WTC11 (cell line): ENCODE results near the gene TLE6.

ENCODE experiments used
- E2F1 ChIP-seq: sonication (generic); formaldehyde crosslinking; IDR thresholded peaks from 2 replicates; pipeline ENCODE4 v1.8.0; 2022; ENCODE audit warnings: mild to moderate bottlenecking, missing genetic modification reagents
- ELF4 ChIP-seq: sonication (generic); formaldehyde crosslinking; IDR thresholded peaks from 2 replicates; pipeline ENCODE4 v1.8.1; 2022; ENCODE audit warnings: low read depth, mild to moderate bottlenecking, moderate library complexity, missing genetic modification reagents
- ETV6 ChIP-seq: sonication (generic); formaldehyde crosslinking; IDR thresholded peaks from 2 replicates; pipeline ENCODE4 v1.8.1; 2022; ENCODE audit warnings: mild to moderate bottlenecking, missing genetic modification reagents
- JUN ChIP-seq: sonication (generic); formaldehyde crosslinking; IDR thresholded peaks from 2 replicates; pipeline ENCODE4 v1.8.0; 2023; ENCODE audit warnings: mild to moderate bottlenecking, missing genetic modification reagents
- NFATC4 ChIP-seq: fragments of 250-450 bp; sonication (Bioruptor Pico); IDR thresholded peaks from 2 replicates; pipeline ENCODE4 v1.9.0; 2021; ENCODE audit warnings: mild to moderate bottlenecking
- NR3C1 ChIP-seq: sonication (generic); formaldehyde crosslinking; conservative IDR thresholded peaks from 2 replicates; pipeline ENCODE4 v1.8.1; 2023; ENCODE audit warnings: low read depth, mild to moderate bottlenecking, missing genetic modification reagents
- SP1 ChIP-seq: sonication (generic); formaldehyde crosslinking; conservative IDR thresholded peaks from 2 replicates; pipeline ENCODE4 v1.8.1; 2022; ENCODE audit warnings: missing genetic modification reagents
- USF2 ChIP-seq: sonication (generic); formaldehyde crosslinking; IDR thresholded peaks from 2 replicates; pipeline ENCODE4 v1.8.1; 2023; ENCODE audit warnings: mild to moderate bottlenecking, missing genetic modification reagents, moderate library complexity
- TF ChIP-seq, protein P1 (sequence below): sonication (generic); formaldehyde crosslinking; IDR thresholded peaks from 2 replicates; pipeline ENCODE4 v1.8.1; 2023; ENCODE audit warnings: mild to moderate bottlenecking, missing genetic modification reagents
- TF ChIP-seq, protein P2 (sequence below): sonication (generic); formaldehyde crosslinking; IDR thresholded peaks from 2 replicates; pipeline ENCODE4 v1.8.1; 2022; ENCODE audit warnings: missing genetic modification reagents, borderline replicate concordance
- TF ChIP-seq, protein P3 (sequence below): fragments of 200-600 bp; IDR thresholded peaks from 2 replicates; pipeline ENCODE4 v1.8.0; 2022; ENCODE audit warnings: antibody characterized with exemption
- TF ChIP-seq, protein P4 (sequence below): fragments of 250-450 bp; sonication (Bioruptor Pico); IDR thresholded peaks from 2 replicates; pipeline ENCODE4 v1.9.0; 2021; ENCODE audit warnings: mild to moderate bottlenecking

GRCh38 chr19:2945575-2946184 lies 31.7 kb upstream of the TLE6 start:
- TF ChIP-seq, protein P1, sequence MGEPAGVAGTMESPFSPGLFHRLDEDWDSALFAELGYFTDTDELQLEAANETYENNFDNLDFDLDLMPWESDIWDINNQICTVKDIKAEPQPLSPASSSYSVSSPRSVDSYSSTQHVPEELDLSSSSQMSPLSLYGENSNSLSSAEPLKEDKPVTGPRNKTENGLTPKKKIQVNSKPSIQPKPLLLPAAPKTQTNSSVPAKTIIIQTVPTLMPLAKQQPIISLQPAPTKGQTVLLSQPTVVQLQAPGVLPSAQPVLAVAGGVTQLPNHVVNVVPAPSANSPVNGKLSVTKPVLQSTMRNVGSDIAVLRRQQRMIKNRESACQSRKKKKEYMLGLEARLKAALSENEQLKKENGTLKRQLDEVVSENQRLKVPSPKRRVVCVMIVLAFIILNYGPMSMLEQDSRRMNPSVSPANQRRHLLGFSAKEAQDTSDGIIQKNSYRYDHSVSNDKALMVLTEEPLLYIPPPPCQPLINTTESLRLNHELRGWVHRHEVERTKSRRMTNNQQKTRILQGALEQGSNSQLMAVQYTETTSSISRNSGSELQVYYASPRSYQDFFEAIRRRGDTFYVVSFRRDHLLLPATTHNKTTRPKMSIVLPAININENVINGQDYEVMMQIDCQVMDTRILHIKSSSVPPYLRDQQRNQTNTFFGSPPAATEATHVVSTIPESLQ (CRISPR knock-in tag), result no peak
- TF ChIP-seq, protein P2, sequence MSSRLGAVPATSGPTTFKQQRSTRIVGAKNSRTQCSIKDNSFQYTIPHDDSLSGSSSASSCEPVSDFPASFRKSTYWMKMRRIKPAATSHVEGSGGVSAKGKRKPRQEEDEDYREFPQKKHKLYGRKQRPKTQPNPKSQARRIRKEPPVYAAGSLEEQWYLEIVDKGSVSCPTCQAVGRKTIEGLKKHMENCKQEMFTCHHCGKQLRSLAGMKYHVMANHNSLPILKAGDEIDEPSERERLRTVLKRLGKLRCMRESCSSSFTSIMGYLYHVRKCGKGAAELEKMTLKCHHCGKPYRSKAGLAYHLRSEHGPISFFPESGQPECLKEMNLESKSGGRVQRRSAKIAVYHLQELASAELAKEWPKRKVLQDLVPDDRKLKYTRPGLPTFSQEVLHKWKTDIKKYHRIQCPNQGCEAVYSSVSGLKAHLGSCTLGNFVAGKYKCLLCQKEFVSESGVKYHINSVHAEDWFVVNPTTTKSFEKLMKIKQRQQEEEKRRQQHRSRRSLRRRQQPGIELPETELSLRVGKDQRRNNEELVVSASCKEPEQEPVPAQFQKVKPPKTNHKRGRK (CRISPR knock-in tag), result no peak
- no peak for TF ChIP-seq SP1 (CRISPR knock-in tag)
- TF ChIP-seq NR3C1 (CRISPR knock-in tag), result no peak
- no peak for TF ChIP-seq JUN (CRISPR knock-in tag)
- TF ChIP-seq, protein P3, sequence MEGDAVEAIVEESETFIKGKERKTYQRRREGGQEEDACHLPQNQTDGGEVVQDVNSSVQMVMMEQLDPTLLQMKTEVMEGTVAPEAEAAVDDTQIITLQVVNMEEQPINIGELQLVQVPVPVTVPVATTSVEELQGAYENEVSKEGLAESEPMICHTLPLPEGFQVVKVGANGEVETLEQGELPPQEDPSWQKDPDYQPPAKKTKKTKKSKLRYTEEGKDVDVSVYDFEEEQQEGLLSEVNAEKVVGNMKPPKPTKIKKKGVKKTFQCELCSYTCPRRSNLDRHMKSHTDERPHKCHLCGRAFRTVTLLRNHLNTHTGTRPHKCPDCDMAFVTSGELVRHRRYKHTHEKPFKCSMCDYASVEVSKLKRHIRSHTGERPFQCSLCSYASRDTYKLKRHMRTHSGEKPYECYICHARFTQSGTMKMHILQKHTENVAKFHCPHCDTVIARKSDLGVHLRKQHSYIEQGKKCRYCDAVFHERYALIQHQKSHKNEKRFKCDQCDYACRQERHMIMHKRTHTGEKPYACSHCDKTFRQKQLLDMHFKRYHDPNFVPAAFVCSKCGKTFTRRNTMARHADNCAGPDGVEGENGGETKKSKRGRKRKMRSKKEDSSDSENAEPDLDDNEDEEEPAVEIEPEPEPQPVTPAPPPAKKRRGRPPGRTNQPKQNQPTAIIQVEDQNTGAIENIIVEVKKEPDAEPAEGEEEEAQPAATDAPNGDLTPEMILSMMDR, result no peak
- no peak for TF ChIP-seq USF2
- no peak for TF ChIP-seq E2F1 (CRISPR knock-in tag)
- no peak for TF ChIP-seq NFATC4 (CRISPR knock-in tag)
- TF ChIP-seq, protein P4, sequence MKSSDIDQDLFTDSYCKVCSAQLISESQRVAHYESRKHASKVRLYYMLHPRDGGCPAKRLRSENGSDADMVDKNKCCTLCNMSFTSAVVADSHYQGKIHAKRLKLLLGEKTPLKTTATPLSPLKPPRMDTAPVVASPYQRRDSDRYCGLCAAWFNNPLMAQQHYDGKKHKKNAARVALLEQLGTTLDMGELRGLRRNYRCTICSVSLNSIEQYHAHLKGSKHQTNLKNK, result no peak
- TF ChIP-seq ETV6, result no peak
- TF ChIP-seq ELF4 (CRISPR knock-in tag), result no peak
